Skeletal muscle tissue (tissue), 4 donors: ENCODE measurements around the gene CACNB2. TPM values are rescaled to one million over a fixed set of nuclear protein-coding genes. Genes with fewer than 3 reads are reported as not detected.

Source experiments
- H3K27ac ChIP-seq: one replicate; pipeline ENCODE4 v1.7.0; 2013; ENCODE audit warnings: mild to moderate bottlenecking, low read depth, low read length, inconsistent platforms
- H3K27me3 ChIP-seq, 3 donors: one replicate each; pipeline ENCODE4 v1.7.0; 2013; ENCODE audit warnings: low read length in 3 of 3; ENCODE audit not compliant: control insufficient read depth in 3 of 3, insufficient read depth in 3 of 3
- H3K36me3 ChIP-seq, 3 donors: one replicate each; pipeline ENCODE4 v1.7.0; 2013; ENCODE audit warnings: low read length in 3 of 3; ENCODE audit not compliant: control insufficient read depth in 3 of 3, insufficient read depth in 3 of 3
- H3K4me1 ChIP-seq, 3 donors: one replicate each; pipeline ENCODE4 v1.7.0; 2013; ENCODE audit warnings: low read length in 3 of 3, mild to moderate bottlenecking in 3 of 3; ENCODE audit not compliant: control insufficient read depth in 3 of 3, insufficient read depth in 3 of 3
- H3K4me3 ChIP-seq, 3 donors: one replicate each; pipeline ENCODE4 v1.7.0; 2013; ENCODE audit warnings: low read length in 3 of 3
- H3K9ac ChIP-seq, 3 donors: one replicate each; pipeline ENCODE4 v1.7.0; 2013; ENCODE audit warnings: low read length in 3 of 3, mild to moderate bottlenecking in 3 of 3, moderate library complexity in 2 of 3, low read depth in 1 of 3
- H3K9me3 ChIP-seq, 3 donors: one replicate each; pipeline ENCODE4 v1.7.0; 2013; ENCODE audit warnings: low read length in 3 of 3; ENCODE audit not compliant: control insufficient read depth in 3 of 3
- total RNA-seq: library from RNA; depleted of rRNA; stranded (reverse); fragments of >200 nt; gene quantifications from one replicate; pipeline ENCODE4 v1.2.3, GENCODE V29; 2014
- donor health status: Osteomylitis.

CACNB2 gene
- total RNA-seq: 4.2 TPM

GRCh38 chr10:18140149-18140956 lies at the start of gene CACNB2:
Gene CACNB2 (plus strand): TSS chr10:18140424.
- no peak within 1 kb of the TSS for H3K27ac ChIP-seq
- H3K36me3 ChIP-seq: no peaks in the 10 kb centered on the region
- peak within 1 kb of the TSS; percentile 63 to 71 (median 63) for H3K4me3 ChIP-seq
- H3K27me3 ChIP-seq: peaks cover 0 to 10% (median 3%) of the 10 kb centered on the region in 3 donors
- H3K4me1 ChIP-seq: peaks cover 3 to 11% (median 4%) of the 10 kb centered on the region in 3 donors
- H3K9ac ChIP-seq: peak within 1 kb of the TSS in 2 of 3 donors; percentile 62 to 76
- H3K9me3 ChIP-seq: no peaks in the 10 kb centered on the region

GRCh38 chr10:18094332-18094731 lies 45.9 kb upstream of the CACNB2 start:
- no peak overlapping the region for H3K4me3 ChIP-seq
- no peaks in the 10 kb centered on the region for H3K27me3 ChIP-seq
- H3K4me1 ChIP-seq: no peaks in the 10 kb centered on the region
- no peaks in the 10 kb centered on the region for H3K36me3 ChIP-seq
- no peak overlapping the region for H3K27ac ChIP-seq
- H3K9me3 ChIP-seq: no peaks in the 10 kb centered on the region
- H3K9ac ChIP-seq: no peak overlapping the region

GRCh38 chr10:18094793-18095192 lies 45.4 kb upstream of the CACNB2 start:
- no peak overlapping the region for H3K4me3 ChIP-seq
- H3K4me1 ChIP-seq: no peaks in the 10 kb centered on the region
- H3K9ac ChIP-seq: no peak overlapping the region
- no peaks in the 10 kb centered on the region for H3K27me3 ChIP-seq
- no peaks in the 10 kb centered on the region for H3K36me3 ChIP-seq
- H3K9me3 ChIP-seq: no peaks in the 10 kb centered on the region
- H3K27ac ChIP-seq: no peak overlapping the region

- no peak overlapping the region for H3K9ac ChIP-seq
- H3K4me1 ChIP-seq: no peaks in the 10 kb centered on the region
- no peaks in the 10 kb centered on the region for H3K27me3 ChIP-seq
- H3K36me3 ChIP-seq: no peaks in the 10 kb centered on the region
- H3K9me3 ChIP-seq: no peaks in the 10 kb centered on the region
- no peak overlapping the region for H3K4me3 ChIP-seq
- H3K27ac ChIP-seq: no peak overlapping the region
Observed at GRCh38 chr10:18097524-18097923, 42.7 kb upstream of the CACNB2 start.

- H3K9me3 ChIP-seq: no peaks in the 10 kb centered on the region
- H3K9ac ChIP-seq: no peak overlapping the region
- no peak overlapping the region for H3K4me3 ChIP-seq
- no peaks in the 10 kb centered on the region for H3K27me3 ChIP-seq
- no peaks in the 10 kb centered on the region for H3K36me3 ChIP-seq
- H3K27ac ChIP-seq: no peak overlapping the region
- no peaks in the 10 kb centered on the region for H3K4me1 ChIP-seq
Observed at GRCh38 chr10:18098201-18098600, 42.0 kb upstream of the CACNB2 start.

- H3K4me3 ChIP-seq: no peak overlapping the region
- no peak overlapping the region for H3K9ac ChIP-seq
- H3K27ac ChIP-seq: no peak overlapping the region
- H3K9me3 ChIP-seq: no peaks in the 10 kb centered on the region
- no peaks in the 10 kb centered on the region for H3K4me1 ChIP-seq
- no peaks in the 10 kb centered on the region for H3K27me3 ChIP-seq
- H3K36me3 ChIP-seq: no peaks in the 10 kb centered on the region
Observed at GRCh38 chr10:18099415-18099814, 40.8 kb upstream of the CACNB2 start.

- Histone ChIP-seq H3K36me3 (no peaks in the 10 kb centered on the region), H3K9ac (no peak overlapping the region), H3K4me3 (no peak overlapping the region), H3K4me1 (no peaks in the 10 kb centered on the region), H3K9me3 (no peaks in the 10 kb centered on the region), H3K27ac (no peak overlapping the region), H3K27me3 (no peaks in the 10 kb centered on the region)
Observed at GRCh38 chr10:18100669-18101068, 39.6 kb upstream of the CACNB2 start.

- H3K27ac ChIP-seq: no peak overlapping the region
- no peak overlapping the region for H3K9ac ChIP-seq
- H3K4me1 ChIP-seq: no peaks in the 10 kb centered on the region
- H3K4me3 ChIP-seq: no peak overlapping the region
- no peaks in the 10 kb centered on the region for H3K27me3 ChIP-seq
- H3K9me3 ChIP-seq: no peaks in the 10 kb centered on the region
- no peaks in the 10 kb centered on the region for H3K36me3 ChIP-seq
Observed at GRCh38 chr10:18102404-18102803, 37.8 kb upstream of the CACNB2 start.

GRCh38 chr10:18104223-18104872 lies 35.9 kb upstream of the CACNB2 start:
- H3K27me3 ChIP-seq: no peaks in the 10 kb centered on the region
- no peak overlapping the region for H3K4me3 ChIP-seq
- H3K36me3 ChIP-seq: no peaks in the 10 kb centered on the region
- no peak overlapping the region for H3K27ac ChIP-seq
- H3K9me3 ChIP-seq: no peaks in the 10 kb centered on the region
- no peaks in the 10 kb centered on the region for H3K4me1 ChIP-seq
- H3K9ac ChIP-seq: no peak overlapping the region

GRCh38 chr10:18109341-18109870 lies 30.8 kb upstream of the CACNB2 start:
- H3K4me3 ChIP-seq: no peak overlapping the region
- no peak overlapping the region for H3K27ac ChIP-seq
- no peaks in the 10 kb centered on the region for H3K27me3 ChIP-seq
- no peaks in the 10 kb centered on the region for H3K9me3 ChIP-seq
- H3K36me3 ChIP-seq: no peaks in the 10 kb centered on the region
- H3K4me1 ChIP-seq: no peaks in the 10 kb centered on the region
- H3K9ac ChIP-seq: no peak overlapping the region
